HepG2 (cell line): ENCODE results near the gene VPS13D. TPM values are rescaled to one million over a fixed set of nuclear protein-coding genes. Genes with fewer than 3 reads are reported as not detected.

Experiments used
- ATAC-seq: fragments of 200-7000 bp; cut with Tn5 transposase; 3 replicates; pipeline ENCODE4 v1.9.1; 2020; ENCODE audit warnings: mild to moderate bottlenecking, moderate library complexity
- BruUV-seq: library from RNA; stranded (reverse); fragments of 400-500 nt; replicated peaks from 2 replicates; lab custom pipeline; 2021; lab: Mats Ljungman, UMichigan
- CTCF ChIA-PET: fragments of 300-600 bp; formaldehyde crosslinking; extraction: SDS; loops from one replicate; lab custom pipeline; 2021; ENCODE audit warnings: low total read pairs, inconsistent platforms, low intra/inter-chr PET ratio; lab: Yijun Ruan, JAX
- POLR2A ChIA-PET: fragments of 350-600 bp; sonication (Branson Sonifier 250); formaldehyde crosslinking; loops from one replicate; lab custom pipeline; 2020; ENCODE audit warnings: antibody characterized with exemption, inconsistent platforms; lab: Yijun Ruan, JAX
- DNase-seq: peaks from one replicate; pipeline ENCODE4 v3.0.0-alpha.2; 2015; ENCODE audit warnings: low spot score
- FAIRE-seq: peaks from 3 replicates; lab custom pipeline; 2011; peaks lifted over from hg19 to GRCh38; lab: Jason Lieb, UNC
- H2AFZ ChIP-seq: one replicate; pipeline ENCODE4 v1.6.1; 2011; ENCODE audit warnings: low read length, inconsistent platforms
- H3K27ac ChIP-seq: fragments of 300-600 bp; 3 replicates; pipeline ENCODE4 v1.8.0; 2011; ENCODE audit warnings: mixed run types, mild to moderate bottlenecking, mixed read lengths, low read length, inconsistent platforms; ENCODE audit not compliant: insufficient read depth; ENCODE audit errors: extremely low read length
- H3K27me3 ChIP-seq, 2 experiments: fragments of 200-600 bp in 1 of 2; 2 replicates in 1 of 2; 3 replicates in 1 of 2; pipeline versions ENCODE4 v1.6.0 to v1.8.0; 2011; ENCODE audit warnings: low read length in 2 of 2, mild to moderate bottlenecking in 2 of 2, moderate library complexity in 2 of 2, inconsistent platforms in 1 of 2; ENCODE audit not compliant: insufficient read depth in 2 of 2, control insufficient read depth in 1 of 2
- H3K36me3 ChIP-seq, 2 experiments: fragments of 200-600 bp in 1 of 2; replicated peaks in 1 of 2; 2 replicates in 1 of 2; 3 replicates in 1 of 2; pipeline versions ENCODE4 v1.5.1 to v1.8.0; 2011; ENCODE audit warnings: low read length in 2 of 2, inconsistent platforms in 1 of 2; ENCODE audit not compliant: insufficient read depth in 2 of 2, control insufficient read depth in 1 of 2
- H3K4me1 ChIP-seq: 2 replicates; pipeline ENCODE4 v1.5.1; 2012; ENCODE audit warnings: low read length, inconsistent platforms; ENCODE audit not compliant: insufficient read depth
- H3K4me2 ChIP-seq: 2 replicates; pipeline ENCODE4 v1.6.0; 2011; ENCODE audit warnings: low read depth, low read length, inconsistent platforms
- H3K4me3 ChIP-seq, 3 experiments: fragments of 200-600 bp in 1 of 3; sonication (generic), shearing (Covaris generic) in 1 of 3; replicated peaks in 1 of 3; 2 replicates each; pipeline ENCODE4 v1.5.1; 2011 to 2016; ENCODE audit warnings: low read length in 3 of 3, inconsistent platforms in 2 of 3, low read depth in 2 of 3, mild to moderate bottlenecking in 2 of 3, control low read depth in 1 of 3, mixed read lengths in 1 of 3; ENCODE audit not compliant: insufficient read depth in 1 of 3
- H3K79me2 ChIP-seq: one replicate; pipeline ENCODE4 v1.6.1; 2011; ENCODE audit warnings: low read length, inconsistent platforms; ENCODE audit not compliant: insufficient read depth
- H3K9ac ChIP-seq: 2 replicates; pipeline ENCODE4 v1.6.0; 2011; ENCODE audit warnings: mild to moderate bottlenecking, low read depth, low read length, inconsistent platforms; ENCODE audit not compliant: insufficient read depth
- H3K9me3 ChIP-seq: 2 replicates; pipeline ENCODE4 v1.5.1; 2012; ENCODE audit warnings: mild to moderate bottlenecking, low read length
- H4K20me1 ChIP-seq: 2 replicates; pipeline ENCODE4 v1.6.0; 2011; ENCODE audit warnings: inconsistent platforms, mild to moderate bottlenecking, low read length, moderate library complexity; ENCODE audit not compliant: insufficient read depth
- AGO1 ChIP-seq: fragments of 200-400 bp; formaldehyde crosslinking; IDR thresholded peaks from 2 replicates; pipeline ENCODE4 v1.6.1; 2017; ENCODE audit warnings: mild to moderate bottlenecking, low read depth, low read length, moderate library complexity; ENCODE audit not compliant: poor library complexity, severe bottlenecking
- BCL6 ChIP-seq: IDR thresholded peaks from 2 replicates; pipeline ENCODE4 v1.6.1; 2016; ENCODE audit warnings: missing genetic modification reagents, missing compliant biosample characterization
- CREB1 ChIP-seq, 2 experiments: fragments of 450-650 bp in 1 of 2; IDR thresholded peaks; 2 replicates each; pipeline ENCODE4 v1.6.1; 2016 to 2017; ENCODE audit warnings: control low read depth in 1 of 2, mild to moderate bottlenecking in 1 of 2, missing compliant biosample characterization in 1 of 2, missing genetic modification characterization in 1 of 2
- FOXA3 ChIP-seq: IDR thresholded peaks from 2 replicates; pipeline ENCODE4 v1.6.1; 2016; ENCODE audit warnings: missing genetic modification reagents, missing compliant biosample characterization
- HNRNPUL1 ChIP-seq: fragments of 200-400 bp; formaldehyde crosslinking; IDR thresholded peaks from 2 replicates; pipeline ENCODE4 v1.6.1; 2017; ENCODE audit warnings: low read depth, mild to moderate bottlenecking, low read length, moderate library complexity
- JUND ChIP-seq: sonication (generic); formaldehyde crosslinking; IDR thresholded peaks from 2 replicates; pipeline ENCODE4 v1.8.0; 2022; ENCODE audit warnings: mild to moderate bottlenecking, missing genetic modification reagents
- MAF1 ChIP-seq: sonication (generic); formaldehyde crosslinking; IDR thresholded peaks from 2 replicates; pipeline ENCODE4 v1.5.0; 2020; ENCODE audit warnings: missing genetic modification reagents, borderline replicate concordance
- PAF1 ChIP-seq: IDR thresholded peaks from 2 replicates; pipeline ENCODE4 v1.6.1; 2016; ENCODE audit warnings: missing genetic modification reagents, missing compliant biosample characterization
- RXRB ChIP-seq: IDR thresholded peaks from 2 replicates; pipeline ENCODE4 v1.6.1; 2016; ENCODE audit warnings: borderline replicate concordance, missing genetic modification reagents, missing compliant biosample characterization
- SALL2 ChIP-seq: sonication (generic); formaldehyde crosslinking; IDR thresholded peaks from 2 replicates; pipeline ENCODE4 v1.8.1; 2023; ENCODE audit warnings: mild to moderate bottlenecking, missing genetic modification reagents, inconsistent platforms
- TAF15 ChIP-seq: fragments of 200-400 bp; formaldehyde crosslinking; IDR thresholded peaks from one replicate; pipeline ENCODE4 v1.6.1; 2018; ENCODE audit warnings: mild to moderate bottlenecking, low read depth, low read length; ENCODE audit not compliant: poor library complexity, severe bottlenecking
- ZNF34 ChIP-seq: sonication (generic); formaldehyde crosslinking; IDR thresholded peaks from 2 replicates; pipeline ENCODE4 v1.4.0; 2020; ENCODE audit warnings: mild to moderate bottlenecking, missing genetic modification reagents, borderline replicate concordance
- ZNF496 ChIP-seq: sonication (generic); formaldehyde crosslinking; IDR thresholded peaks from 2 replicates; pipeline ENCODE4 v1.8.1; 2023; ENCODE audit warnings: mild to moderate bottlenecking, moderate library complexity, missing genetic modification reagents; ENCODE audit not compliant: insufficient replicate concordance
- ZNF550 ChIP-seq: sonication (generic); formaldehyde crosslinking; IDR thresholded peaks from 2 replicates; pipeline ENCODE4 v1.4.0; 2020; ENCODE audit warnings: mild to moderate bottlenecking, missing genetic modification reagents, borderline replicate concordance
- ZNF598 ChIP-seq: sonication (generic); formaldehyde crosslinking; IDR thresholded peaks from 2 replicates; pipeline ENCODE4 v1.5.1; 2020; ENCODE audit warnings: mild to moderate bottlenecking, missing genetic modification reagents, borderline replicate concordance
- ZSCAN29 ChIP-seq: sonication (generic); formaldehyde crosslinking; conservative IDR thresholded peaks from 2 replicates; pipeline ENCODE4 v1.4.0; 2020; ENCODE audit warnings: mild to moderate bottlenecking, missing genetic modification reagents
- WGBS: methylation state at CpG from one replicate; pipeline ENCODE4 v1.1.6; 2017; ENCODE audit warnings: low lambda C conversion rate; 5-methylcytosine and 5-hydroxymethylcytosine counted together
- in situ Hi-C: cut with HindIII; loops from 2 replicates; pipeline ENCODE4 v1.10.0; 2017; ENCODE audit warnings: low pct_unique_long_range_greater_than_20kb; ENCODE audit not compliant: extremely low pct_ligation_motif_present
- intact Hi-C: fragments of 100-400 bp; cut with micrococcal nuclease; formaldehyde crosslinking; loops from one replicate; pipeline ENCODE4 v1.10.0; 2022; ENCODE audit not compliant: unreplicated experiment
- polyA plus RNA-seq, 8 experiments: library from polyadenylated mRNA; depleted of rRNA in 3 of 8; stranded (reverse) in 7 of 8; unstranded in 1 of 8; fragments of >200 nt; fragmentation: Illumina TruSeq in 4 of 8; extraction: Trizol in 4 of 8; gene quantifications; 2 replicates each; pipeline versions ENCODE4 v1.2.1 to v1.2.3, GENCODE V29; 2011 to 2016; ENCODE audit warnings: low read depth in 4 of 8, missing spikeins in 1 of 8, mixed read lengths in 1 of 8; ENCODE audit not compliant: insufficient read depth in 1 of 8
- total RNA-seq, 5 experiments: library from RNA; depleted of rRNA; stranded (reverse); fragments of >200 nt; fragmentation: Illumina TruSeq; extraction: Trizol; gene quantifications; 2 replicates each; pipeline ENCODE4 v1.2.3, GENCODE V29; 2016; ENCODE audit warnings: low read depth in 1 of 5
- TF ChIP-seq, protein P1 (sequence below): IDR thresholded peaks from 2 replicates; pipeline ENCODE4 v1.6.1; 2016; ENCODE audit warnings: mild to moderate bottlenecking, missing biosample characterization, missing genetic modification reagents
- TF ChIP-seq, protein P2 (sequence below): sonication (generic); formaldehyde crosslinking; IDR thresholded peaks from 2 replicates; pipeline ENCODE4 v1.5.0; 2020; ENCODE audit warnings: missing genetic modification reagents
- TF ChIP-seq, protein P3 (sequence below): IDR thresholded peaks from 2 replicates; pipeline ENCODE4 v1.6.1; 2016; ENCODE audit warnings: missing biosample characterization, missing genetic modification reagents, low read depth
- TF ChIP-seq, protein P4 (sequence below): sonication (generic); formaldehyde crosslinking; IDR thresholded peaks from 2 replicates; pipeline ENCODE4 v1.8.0; 2022; ENCODE audit warnings: mild to moderate bottlenecking, missing genetic modification reagents, moderate library complexity

Gene VPS13D
- total and polyA plus RNA-seq, 2 of the 13 experiments (the other 11 are each of a cell fraction or from before 2014, with no cell fraction given): 8.6 to 13.9 TPM

DNA sequence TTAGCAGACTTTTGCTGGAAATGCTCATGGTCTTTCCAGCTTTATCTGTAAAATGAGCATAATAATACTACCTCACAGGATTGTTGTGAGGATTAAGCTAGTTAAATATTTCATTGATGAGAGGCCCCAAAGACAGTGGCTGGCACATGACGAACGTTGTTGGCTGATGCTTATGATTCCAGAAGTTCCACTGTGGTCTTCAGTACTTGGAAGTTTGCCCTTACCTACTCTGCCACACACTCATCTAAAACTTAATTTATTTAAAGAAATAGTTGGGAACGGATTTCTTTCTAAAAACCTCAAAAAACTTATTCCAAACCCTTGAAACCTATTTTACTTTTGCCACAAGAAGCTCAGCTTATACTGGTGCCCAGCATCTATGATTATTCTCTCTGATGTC is 217.5 kb downstream of the VPS13D start (continued):
- TF ChIP-seq, protein P1, sequence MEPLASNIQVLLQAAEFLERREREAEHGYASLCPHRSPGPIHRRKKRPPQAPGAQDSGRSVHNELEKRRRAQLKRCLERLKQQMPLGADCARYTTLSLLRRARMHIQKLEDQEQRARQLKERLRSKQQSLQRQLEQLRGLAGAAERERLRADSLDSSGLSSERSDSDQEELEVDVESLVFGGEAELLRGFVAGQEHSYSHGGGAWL (CRISPR knock-in tag): no peak
- TF ChIP-seq PAF1 (CRISPR knock-in tag) (no peak), ZNF34 (CRISPR knock-in tag) (no peak)
- TF ChIP-seq, protein P2, sequence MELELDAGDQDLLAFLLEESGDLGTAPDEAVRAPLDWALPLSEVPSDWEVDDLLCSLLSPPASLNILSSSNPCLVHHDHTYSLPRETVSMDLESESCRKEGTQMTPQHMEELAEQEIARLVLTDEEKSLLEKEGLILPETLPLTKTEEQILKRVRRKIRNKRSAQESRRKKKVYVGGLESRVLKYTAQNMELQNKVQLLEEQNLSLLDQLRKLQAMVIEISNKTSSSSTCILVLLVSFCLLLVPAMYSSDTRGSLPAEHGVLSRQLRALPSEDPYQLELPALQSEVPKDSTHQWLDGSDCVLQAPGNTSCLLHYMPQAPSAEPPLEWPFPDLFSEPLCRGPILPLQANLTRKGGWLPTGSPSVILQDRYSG (CRISPR knock-in tag): no peak
- TF ChIP-seq, all 625 proteins: peak for 0

DNA sequence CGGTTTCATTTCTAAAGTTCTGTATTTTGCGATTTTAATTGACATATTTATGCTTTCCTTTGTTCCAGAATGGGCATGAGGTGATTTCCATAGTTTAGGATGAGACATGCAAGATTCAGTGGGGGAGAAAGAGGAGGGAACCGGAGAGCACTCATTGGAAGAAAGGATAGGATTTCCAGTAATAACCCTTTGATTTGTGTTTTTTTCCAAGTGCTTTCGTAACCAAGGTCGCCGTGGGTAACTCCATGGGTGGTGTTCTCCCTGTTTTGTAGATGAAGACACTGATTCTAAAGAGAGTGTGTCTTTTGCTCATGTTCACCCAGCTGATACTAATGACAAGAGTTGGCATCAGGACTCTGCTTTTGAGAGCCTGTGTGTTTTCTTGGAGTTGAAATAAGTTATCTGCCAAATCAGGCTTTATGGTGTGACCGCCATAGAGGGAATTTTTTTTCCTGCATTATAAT is 218.1 kb downstream of the VPS13D start:
- 70% methylated on average over 7 of the region's 7 CpGs for WGBS
- intact Hi-C loops: no loop called here
- TF ChIP-seq, protein P3, sequence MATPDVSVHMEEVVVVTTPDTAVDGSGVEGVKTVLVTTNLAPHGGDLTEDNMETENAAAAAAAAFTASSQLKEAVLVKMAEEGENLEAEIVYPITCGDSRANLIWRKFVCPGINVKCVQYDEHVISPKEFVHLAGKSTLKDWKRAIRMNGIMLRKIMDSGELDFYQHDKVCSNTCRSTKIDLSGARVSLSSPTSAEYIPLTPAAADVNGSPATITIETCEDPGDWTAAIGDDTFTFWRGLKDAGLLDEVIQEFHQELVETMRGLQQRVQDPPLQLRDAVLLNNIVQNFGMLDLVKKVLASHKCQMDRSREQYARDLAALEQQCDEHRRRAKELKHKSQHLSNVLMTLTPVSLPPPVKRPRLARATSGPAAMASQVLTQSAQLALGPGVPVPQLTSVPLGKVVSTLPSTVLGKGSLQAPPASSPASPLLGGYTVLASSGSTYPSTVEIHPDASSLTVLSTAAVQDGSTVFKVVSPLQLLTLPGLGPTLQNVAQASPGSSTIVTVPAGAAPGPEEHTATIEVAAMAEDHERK (CRISPR knock-in tag): no peak
- peak; percentile 62; the same call in 1 of the 2 replicates for TF ChIP-seq BCL6 (CRISPR knock-in tag)
- no peak for TF ChIP-seq CREB1 (IDR thresholded peaks at IDR 0.05)
- TF ChIP-seq CREB1 (CRISPR knock-in tag; IDR thresholded peaks at IDR 0.05): peak; percentile 25; the same call in 1 of the 2 replicates
- TF ChIP-seq ZNF496 (CRISPR knock-in tag): no peak
- TF ChIP-seq HNRNPUL1: no peak
- peak; percentile 34; the same call in 1 of the 2 replicates for TF ChIP-seq FOXA3 (CRISPR knock-in tag)
- TF ChIP-seq ZSCAN29 (CRISPR knock-in tag): no peak
- TF ChIP-seq ZNF598 (CRISPR knock-in tag): no peak
- TF ChIP-seq MAF1 (CRISPR knock-in tag): no peak
- no peak for TF ChIP-seq TAF15
- TF ChIP-seq SALL2 (CRISPR knock-in tag): no peak
- no peak for TF ChIP-seq JUND
- peak; percentile 62 for TF ChIP-seq RXRB (CRISPR knock-in tag)
- no peak for TF ChIP-seq ZNF550
- TF ChIP-seq, protein P4, sequence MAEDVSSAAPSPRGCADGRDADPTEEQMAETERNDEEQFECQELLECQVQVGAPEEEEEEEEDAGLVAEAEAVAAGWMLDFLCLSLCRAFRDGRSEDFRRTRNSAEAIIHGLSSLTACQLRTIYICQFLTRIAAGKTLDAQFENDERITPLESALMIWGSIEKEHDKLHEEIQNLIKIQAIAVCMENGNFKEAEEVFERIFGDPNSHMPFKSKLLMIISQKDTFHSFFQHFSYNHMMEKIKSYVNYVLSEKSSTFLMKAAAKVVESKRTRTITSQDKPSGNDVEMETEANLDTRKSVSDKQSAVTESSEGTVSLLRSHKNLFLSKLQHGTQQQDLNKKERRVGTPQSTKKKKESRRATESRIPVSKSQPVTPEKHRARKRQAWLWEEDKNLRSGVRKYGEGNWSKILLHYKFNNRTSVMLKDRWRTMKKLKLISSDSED (CRISPR knock-in tag): no peak
- TF ChIP-seq AGO1: no peak

More for the DNA sequence above, 218.1 kb downstream of the VPS13D start:
- no TSS peak for BruUV-seq
- Histone ChIP-seq H3K9ac (no peak overlapping the region), H3K27me3 (no peaks in the 10 kb centered on the region), H4K20me1 (no peaks in the 10 kb centered on the region), H3K4me1 (peaks cover 40% of the 10 kb centered on the region), H3K4me2 (no peak overlapping the region), H3K27ac (no peak overlapping the region), H3K79me2 (no peaks in the 10 kb centered on the region), H3K36me3 (peaks cover 2 to 4% of the 10 kb centered on the region in 2 experiments; a peak in 2 of 5 replicates), H3K9me3 (no peaks in the 10 kb centered on the region), H3K4me3 (no peak overlapping the region), H2AFZ (no peak overlapping the region)
- no peak for ATAC-seq
- ChIA-PET POLR2A (interaction anchor here (0.9 kb wide), 1 partner anchor 78 kb away, joined by 4 read pairs; no protein-coding TSS in a partner anchor), CTCF (no interaction called here)
- DNase-seq: peak; percentile 38
- in situ Hi-C loops: no loop called here
- no peak for FAIRE-seq
